Lower lobe of right lung (tissue), 2 donors: ENCODE measurements around the gene WDFY4. TPM values are rescaled to one million over a fixed set of nuclear protein-coding genes. Genes with fewer than 3 reads are reported as not detected.
A peak's percentile ranks its signal among the peaks of the same experiment; 100 is the strongest.

Experiments
- ATAC-seq, 2 donors: fragments of 200-7000 bp; cut with Tn5 transposase; one replicate each; pipeline ENCODE4 v1.9.1; 2020 to 2022; ENCODE audit warnings: mild to moderate bottlenecking in 2 of 2, moderate library complexity in 2 of 2
- DNase-seq: peaks from one replicate; pipeline ENCODE4 v3.0.0-alpha.2; 2020
- H3K27ac ChIP-seq: fragments of 200-600 bp; one replicate; pipeline ENCODE4 v1.8.0; 2022
- H3K27me3 ChIP-seq: fragments of 200-600 bp; one replicate; pipeline ENCODE4 v1.8.0; 2022; ENCODE audit warnings: low read depth
- H3K36me3 ChIP-seq: fragments of 200-600 bp; one replicate; pipeline ENCODE4 v1.8.0; 2022; ENCODE audit warnings: mild to moderate bottlenecking
- H3K4me1 ChIP-seq: fragments of 200-600 bp; one replicate; pipeline ENCODE4 v1.8.0; 2022
- H3K4me3 ChIP-seq: fragments of 200-600 bp; one replicate; pipeline ENCODE4 v1.8.0; 2022; ENCODE audit warnings: mild to moderate bottlenecking
- H3K9me3 ChIP-seq: fragments of 200-600 bp; one replicate; pipeline ENCODE4 v1.8.0; 2022
- CTCF ChIP-seq: fragments of 200-600 bp; IDR thresholded peaks from one replicate; pipeline ENCODE4 v1.8.0; 2022; ENCODE audit warnings: antibody characterized with exemption, mild to moderate bottlenecking
- intact Hi-C: fragments of 100-400 bp; cut with DNase I; formaldehyde crosslinking; loops from one replicate; pipeline ENCODE4 v1.11.0; 2022
- total RNA-seq: library from RNA; stranded (reverse); fragmentation: NEBNext Ultra II Directional; extraction: Animal tissue kit (Norgen Biotek cat#: 25700); gene quantifications from one replicate; pipeline ENCODE4 v1.2.1, GENCODE V29; 2021
- donor health status: DM: no; HTN: yes; CAD: no; lungs with severe emphysema.

Gene WDFY4
- total RNA-seq, 1 donor from 2014 or later = 44.4 TPM

GRCh38 chr10:48957361-48958151 lies 272.9 kb downstream of the WDFY4 start:
- no peaks in the 10 kb centered on the region for H3K9me3 ChIP-seq
- H3K36me3 ChIP-seq = no peaks in the 10 kb centered on the region
- H3K27ac ChIP-seq = no peak overlapping the region
- DNase-seq (no peak), ATAC-seq (peak in 1 of 2 donors; percentile 10)
- intact Hi-C loops = no loop called here
- no peaks in the 10 kb centered on the region for H3K4me1 ChIP-seq
- TF ChIP-seq CTCF = no peak
- H3K27me3 ChIP-seq = no peaks in the 10 kb centered on the region
- H3K4me3 ChIP-seq = no peak overlapping the region

- Histone ChIP-seq H3K4me3 (no peak overlapping the region), H3K27ac (no peak overlapping the region), H3K27me3 (no peaks in the 10 kb centered on the region), H3K4me1 (no peaks in the 10 kb centered on the region), H3K36me3 (no peaks in the 10 kb centered on the region), H3K9me3 (no peaks in the 10 kb centered on the region)
- TF ChIP-seq CTCF = no peak
- intact Hi-C loops = no loop called here
- ATAC-seq = no peak
- DNase-seq = no peak
Measured at GRCh38 chr10:48958598-48959190, 274.0 kb downstream of the WDFY4 start.

GRCh38 chr10:48964038-48964437 lies 279.4 kb downstream of the WDFY4 start:
- TF ChIP-seq CTCF = no peak
- Histone ChIP-seq H3K9me3 (no peaks in the 10 kb centered on the region), H3K27me3 (no peaks in the 10 kb centered on the region), H3K4me3 (no peak overlapping the region), H3K36me3 (no peaks in the 10 kb centered on the region), H3K27ac (no peak overlapping the region), H3K4me1 (no peaks in the 10 kb centered on the region)
- intact Hi-C loops = no loop called here
- DNase-seq (no peak), ATAC-seq (no peak)

GRCh38 chr10:48965460-48965859 lies 280.8 kb downstream of the WDFY4 start:
- H3K27ac ChIP-seq = no peak overlapping the region
- H3K4me3 ChIP-seq = no peak overlapping the region
- peaks cover 4% of the 10 kb centered on the region for H3K36me3 ChIP-seq
- DNase-seq = no peak
- no peak for TF ChIP-seq CTCF
- H3K9me3 ChIP-seq = no peaks in the 10 kb centered on the region
- H3K27me3 ChIP-seq = no peaks in the 10 kb centered on the region
- intact Hi-C loops = no loop called here
- no peak for ATAC-seq
- no peaks in the 10 kb centered on the region for H3K4me1 ChIP-seq

GRCh38 chr10:48968036-48968435 lies 283.4 kb downstream of the WDFY4 start:
- DNase-seq (no peak), ATAC-seq (no peak)
- Histone ChIP-seq H3K4me1 (no peaks in the 10 kb centered on the region), H3K4me3 (no peak overlapping the region), H3K27me3 (no peaks in the 10 kb centered on the region), H3K36me3 (peaks cover 8% of the 10 kb centered on the region), H3K27ac (no peak overlapping the region), H3K9me3 (no peaks in the 10 kb centered on the region)
- TF ChIP-seq CTCF = no peak
- intact Hi-C loops = no loop called here
